KMS-11 (cell line): Measurements from ENCODE around the gene UGT2A3.

Experiments
- H2AFZ ChIP-seq: fragments of 200-600 bp; sonication (generic); 2 replicates; pipeline ENCODE4 v1.6.1; 2016; ENCODE audit warnings: antibody characterized with exemption, mixed run types, low read depth
- H3K27ac ChIP-seq: fragments of 200-600 bp; sonication (generic); 2 replicates; pipeline ENCODE4 v1.6.1; 2016; ENCODE audit warnings: mild to moderate bottlenecking, mixed run types
- H3K27me3 ChIP-seq: fragments of 200-600 bp; sonication (generic); 2 replicates; pipeline ENCODE4 v1.6.1; 2017; ENCODE audit warnings: mild to moderate bottlenecking, low read depth, mixed run types, moderate library complexity; ENCODE audit not compliant: insufficient read depth
- H3K36me3 ChIP-seq: fragments of 200-600 bp; sonication (generic); 2 replicates; pipeline ENCODE4 v1.6.1; 2017; ENCODE audit warnings: mild to moderate bottlenecking, mixed run types; ENCODE audit not compliant: insufficient read depth
- H3K4me1 ChIP-seq: fragments of 200-600 bp; sonication (generic); 2 replicates; pipeline ENCODE4 v1.6.1; 2016; ENCODE audit warnings: mild to moderate bottlenecking, low read depth, mixed run types; ENCODE audit not compliant: poor library complexity, severe bottlenecking
- H3K4me2 ChIP-seq: fragments of 200-600 bp; sonication (generic); 2 replicates; pipeline ENCODE4 v1.7.0; 2016; ENCODE audit warnings: mild to moderate bottlenecking, mixed run types
- H3K4me3 ChIP-seq: fragments of 200-600 bp; sonication (generic); IDR thresholded peaks from 2 replicates; pipeline ENCODE4 v1.6.1; 2017; ENCODE audit warnings: low read depth, low read length, mixed read lengths; ENCODE audit not compliant: insufficient read depth
- H3K79me2 ChIP-seq: fragments of 200-600 bp; sonication (generic); 2 replicates; pipeline ENCODE4 v1.6.1; 2016; ENCODE audit warnings: low read depth, mixed run types; ENCODE audit not compliant: insufficient read depth
- H3K9ac ChIP-seq: fragments of 200-600 bp; sonication (generic); 2 replicates; pipeline ENCODE4 v1.6.1; 2016; ENCODE audit warnings: mild to moderate bottlenecking, mixed run types
- H4K20me1 ChIP-seq: fragments of 200-600 bp; sonication (generic); 2 replicates; pipeline ENCODE4 v1.6.1; 2016; ENCODE audit warnings: mild to moderate bottlenecking, mixed run types; ENCODE audit not compliant: insufficient read depth
- TF ChIP-seq, protein P1 (sequence below): fragments of 200-600 bp; sonication (generic); conservative IDR thresholded peaks from 2 replicates; pipeline ENCODE4 v1.6.1; 2017; ENCODE audit warnings: low read depth, mild to moderate bottlenecking, antibody characterized with exemption, low read length, moderate library complexity, mixed read lengths

UGT2A3 gene

DNA sequence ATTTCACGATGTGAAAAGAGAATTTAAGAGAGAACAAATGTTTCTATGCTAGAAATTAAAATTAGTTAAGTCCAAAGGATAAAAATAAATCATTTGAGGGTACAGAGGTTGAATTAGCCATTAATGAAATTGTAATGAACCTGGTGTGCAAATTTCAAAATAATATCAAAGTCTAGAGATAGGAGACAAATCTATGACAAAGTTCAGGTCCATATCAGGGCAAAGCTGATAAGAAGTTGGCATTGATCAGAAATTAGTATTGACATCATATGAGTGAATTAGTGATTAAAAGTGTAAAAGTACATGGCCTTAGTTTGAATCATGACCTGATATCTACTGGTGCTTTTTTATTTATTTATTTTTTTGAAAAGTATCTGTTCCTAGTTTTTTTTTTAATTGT, 33.8 kb upstream of the UGT2A3 start:
- H3K4me3 ChIP-seq: no peak overlapping the region
- H3K27ac ChIP-seq: no peak overlapping the region
- H3K4me1 ChIP-seq: peaks cover 30% of the 10 kb centered on the region
- H3K4me2 ChIP-seq: no peak overlapping the region
- no peak overlapping the region for H2AFZ ChIP-seq
- H3K36me3 ChIP-seq: no peaks in the 10 kb centered on the region
- TF ChIP-seq, protein P1, sequence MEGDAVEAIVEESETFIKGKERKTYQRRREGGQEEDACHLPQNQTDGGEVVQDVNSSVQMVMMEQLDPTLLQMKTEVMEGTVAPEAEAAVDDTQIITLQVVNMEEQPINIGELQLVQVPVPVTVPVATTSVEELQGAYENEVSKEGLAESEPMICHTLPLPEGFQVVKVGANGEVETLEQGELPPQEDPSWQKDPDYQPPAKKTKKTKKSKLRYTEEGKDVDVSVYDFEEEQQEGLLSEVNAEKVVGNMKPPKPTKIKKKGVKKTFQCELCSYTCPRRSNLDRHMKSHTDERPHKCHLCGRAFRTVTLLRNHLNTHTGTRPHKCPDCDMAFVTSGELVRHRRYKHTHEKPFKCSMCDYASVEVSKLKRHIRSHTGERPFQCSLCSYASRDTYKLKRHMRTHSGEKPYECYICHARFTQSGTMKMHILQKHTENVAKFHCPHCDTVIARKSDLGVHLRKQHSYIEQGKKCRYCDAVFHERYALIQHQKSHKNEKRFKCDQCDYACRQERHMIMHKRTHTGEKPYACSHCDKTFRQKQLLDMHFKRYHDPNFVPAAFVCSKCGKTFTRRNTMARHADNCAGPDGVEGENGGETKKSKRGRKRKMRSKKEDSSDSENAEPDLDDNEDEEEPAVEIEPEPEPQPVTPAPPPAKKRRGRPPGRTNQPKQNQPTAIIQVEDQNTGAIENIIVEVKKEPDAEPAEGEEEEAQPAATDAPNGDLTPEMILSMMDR: no peak
- no peaks in the 10 kb centered on the region for H3K79me2 ChIP-seq
- H4K20me1 ChIP-seq: no peaks in the 10 kb centered on the region
- no peaks in the 10 kb centered on the region for H3K27me3 ChIP-seq
- no peak overlapping the region for H3K9ac ChIP-seq

DNA sequence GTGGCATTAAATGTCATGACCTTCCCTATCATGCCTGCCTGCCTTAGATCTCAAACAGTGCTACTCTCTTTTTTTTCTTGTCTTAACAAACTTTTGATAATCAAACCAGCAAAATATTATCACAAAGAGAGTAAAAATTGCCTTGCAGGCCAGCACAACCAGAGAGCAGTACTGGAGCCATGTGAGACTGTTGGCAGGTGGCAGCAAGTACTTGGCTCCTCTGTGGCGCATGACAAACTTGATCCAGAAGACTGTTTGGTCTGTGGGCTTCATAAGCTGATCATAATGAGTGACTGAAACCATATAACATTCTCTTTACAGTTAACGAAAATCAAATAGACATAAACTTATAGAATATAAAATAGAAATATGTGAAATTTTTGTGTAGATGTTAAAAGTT, 33.3 kb upstream of the UGT2A3 start:
- no peaks in the 10 kb centered on the region for H3K27me3 ChIP-seq
- H3K36me3 ChIP-seq: no peaks in the 10 kb centered on the region
- TF ChIP-seq, protein P1: no peak
- no peak overlapping the region for H3K4me2 ChIP-seq
- no peak overlapping the region for H3K4me3 ChIP-seq
- no peak overlapping the region for H2AFZ ChIP-seq
- H3K9ac ChIP-seq: no peak overlapping the region
- H3K4me1 ChIP-seq: peaks cover 35% of the 10 kb centered on the region
- no peaks in the 10 kb centered on the region for H4K20me1 ChIP-seq
- no peaks in the 10 kb centered on the region for H3K79me2 ChIP-seq
- no peak overlapping the region for H3K27ac ChIP-seq

DNA sequence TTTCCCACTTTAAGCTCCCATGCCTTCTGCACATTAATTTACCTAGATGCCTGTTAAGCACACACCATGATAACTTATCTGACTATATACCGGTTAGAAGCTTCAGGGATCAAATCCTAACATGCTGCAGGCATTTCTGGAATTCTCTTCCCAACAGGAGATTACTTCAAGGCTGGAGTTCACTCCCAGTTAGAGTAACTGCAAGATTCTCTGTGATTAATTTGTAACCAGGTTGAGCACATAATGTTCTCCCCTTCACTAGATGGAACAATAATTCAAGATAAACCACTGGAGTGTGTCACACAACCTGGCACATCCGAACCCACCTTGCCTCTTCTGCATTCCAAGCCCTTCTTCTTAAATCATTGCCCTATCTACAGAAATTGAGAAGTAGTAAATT, 11.8 kb upstream of the UGT2A3 start:
- H3K27ac ChIP-seq: no peak overlapping the region
- TF ChIP-seq, protein P1: no peak

DNA sequence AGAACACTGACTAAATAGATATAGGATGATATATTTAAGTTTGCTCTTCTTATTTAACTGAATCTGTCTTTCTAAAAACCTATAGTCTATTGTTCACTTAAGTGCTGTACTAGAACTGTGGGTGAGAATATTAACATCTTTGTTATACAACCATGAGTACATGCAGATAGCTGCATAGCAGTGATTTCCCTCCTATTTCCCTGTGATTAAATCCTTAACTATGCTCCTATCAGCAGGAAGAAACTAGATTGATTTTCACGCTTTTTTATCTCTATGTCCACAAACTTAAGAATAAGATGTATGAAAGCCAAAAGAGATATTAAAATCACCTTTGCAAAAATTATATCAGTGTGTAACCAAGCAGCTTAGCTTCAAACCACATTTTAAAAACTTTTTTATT, 11.3 kb upstream of the UGT2A3 start:
- no peaks in the 10 kb centered on the region for H3K4me1 ChIP-seq
- H3K4me3 ChIP-seq: no peak overlapping the region
- no peak overlapping the region for H2AFZ ChIP-seq
- H3K27ac ChIP-seq: no peak overlapping the region
- no peaks in the 10 kb centered on the region for H4K20me1 ChIP-seq
- no peak overlapping the region for H3K9ac ChIP-seq
- TF ChIP-seq, protein P1: no peak
- no peaks in the 10 kb centered on the region; the same call in 1 of the 2 replicates for H3K36me3 ChIP-seq
- no peaks in the 10 kb centered on the region for H3K27me3 ChIP-seq
- no peak overlapping the region for H3K4me2 ChIP-seq
- H3K79me2 ChIP-seq: no peaks in the 10 kb centered on the region

More for the DNA sequence above, 11.8 kb upstream of the UGT2A3 start:
- no peak overlapping the region for H3K9ac ChIP-seq
- no peaks in the 10 kb centered on the region for H3K4me1 ChIP-seq
- no peak overlapping the region for H3K4me2 ChIP-seq
- H3K79me2 ChIP-seq: no peaks in the 10 kb centered on the region
- H4K20me1 ChIP-seq: no peaks in the 10 kb centered on the region
- no peak overlapping the region for H3K4me3 ChIP-seq
- no peaks in the 10 kb centered on the region for H3K27me3 ChIP-seq
- H3K36me3 ChIP-seq: no peaks in the 10 kb centered on the region; the same call in 1 of the 2 replicates
- no peak overlapping the region for H2AFZ ChIP-seq
